Lung (tissue), 12 donors: ENCODE results near the gene GSDME. TPM values are rescaled to one million over a fixed set of nuclear protein-coding genes. Genes with fewer than 3 reads are reported as not detected.

Experiments
- ATAC-seq: fragments of 200-7000 bp; cut with Tn5 transposase; one replicate; pipeline ENCODE4 v1.9.1; 2020; ENCODE audit warnings: moderate number of reproducible peaks; ENCODE audit not compliant: insufficient read depth, low FRiP score
- DNase-seq, 3 donors: peaks; one replicate each; pipeline ENCODE4 v3.0.0-alpha.2; 2013 to 2017
- H3K27ac ChIP-seq, 2 donors: one replicate each; pipeline ENCODE4 v1.5.1; 2013; ENCODE audit warnings: mild to moderate bottlenecking in 2 of 2, moderate library complexity in 2 of 2, control low read depth in 1 of 2, inconsistent platforms in 1 of 2, low read depth in 1 of 2, low read length in 1 of 2
- H3K27me3 ChIP-seq, 3 donors: one replicate each; pipeline ENCODE4 v1.5.1; 2013; ENCODE audit warnings: low read length in 2 of 3; ENCODE audit not compliant: control insufficient read depth in 3 of 3, insufficient read depth in 3 of 3
- H3K36me3 ChIP-seq, 4 donors: one replicate each; pipeline ENCODE4 v1.5.1; 2013; ENCODE audit warnings: low read length in 4 of 4, mild to moderate bottlenecking in 1 of 4, moderate library complexity in 1 of 4; ENCODE audit not compliant: control insufficient read depth in 4 of 4, insufficient read depth in 4 of 4
- H3K4me1 ChIP-seq, 5 donors: one replicate each; pipeline ENCODE4 v1.5.1; 2013; ENCODE audit warnings: low read length in 5 of 5, mild to moderate bottlenecking in 2 of 5, moderate library complexity in 1 of 5; ENCODE audit not compliant: control insufficient read depth in 5 of 5, insufficient read depth in 5 of 5
- H3K4me3 ChIP-seq: one replicate; pipeline ENCODE4 v1.5.1; 2013; ENCODE audit warnings: mild to moderate bottlenecking, control low read depth, moderate library complexity
- H3K9ac ChIP-seq, 2 donors: one replicate each; pipeline ENCODE4 v1.5.1; 2013; ENCODE audit warnings: low read length in 2 of 2, control low read depth in 1 of 2; ENCODE audit not compliant: insufficient read depth in 1 of 2
- H3K9me3 ChIP-seq, 4 donors: one replicate each; pipeline ENCODE4 v1.5.1; 2013; ENCODE audit warnings: low read length in 3 of 4, mild to moderate bottlenecking in 1 of 4, moderate library complexity in 1 of 4; ENCODE audit not compliant: control insufficient read depth in 4 of 4, insufficient read depth in 3 of 4
- WGBS, 2 donors: extraction: QIAGEN DNeasy Blood & Tissue Kit; methylation state at CpG; one replicate each; pipeline ENCODE4 v1.1.7; 2013; 5-methylcytosine and 5-hydroxymethylcytosine counted together
- polyA plus RNA-seq, 2 donors: library from polyadenylated mRNA; stranded (reverse); fragments of 200-250 nt; gene quantifications; one replicate each; pipeline ENCODE4 v1.2.1, GENCODE V29; 2013
- total RNA-seq, 2 donors: library from RNA; depleted of rRNA in 1 of 2; stranded (reverse); fragments of >200 nt in 1 of 2; gene quantifications; one replicate each; pipeline ENCODE4 v1.2.1, GENCODE V29; 2014 to 2021
- TF ChIP-seq, protein P1 (sequence below): IDR thresholded peaks from 2 replicates; pipeline ENCODE4 v1.5.1; 2012; ENCODE audit warnings: mild to moderate bottlenecking; ENCODE audit errors: control extremely low read depth, extremely low read depth
- donor health status: control.
- donor health status: control.
- donor health status: Bipolar disorder and iron deficiency.
- donor health status: healthy.
- donor health status: DM: yes; HTN: yes; CAD: no.

GSDME gene
- total and polyA plus RNA-seq, 4 donors, result 3.0 to 16.6 (median 11.4) TPM

GRCh38 chr7:24800667-24801066 is 43.4 kb upstream of the GSDME start:
- Histone ChIP-seq H3K36me3 (peaks cover 0 to 7% (median 2%) of the 10 kb centered on the region in 4 donors), H3K9me3 (no peaks in the 10 kb centered on the region), H3K4me1 (no peaks in the 10 kb centered on the region), H3K27ac (no peak overlapping the region), H3K9ac (no peak overlapping the region), H3K4me3 (no peak overlapping the region), H3K27me3 (peaks cover 0 to 3% (median 0%) of the 10 kb centered on the region in 3 donors)
- no peak for DNase-seq
- ATAC-seq, result no peak
- TF ChIP-seq, protein P1, sequence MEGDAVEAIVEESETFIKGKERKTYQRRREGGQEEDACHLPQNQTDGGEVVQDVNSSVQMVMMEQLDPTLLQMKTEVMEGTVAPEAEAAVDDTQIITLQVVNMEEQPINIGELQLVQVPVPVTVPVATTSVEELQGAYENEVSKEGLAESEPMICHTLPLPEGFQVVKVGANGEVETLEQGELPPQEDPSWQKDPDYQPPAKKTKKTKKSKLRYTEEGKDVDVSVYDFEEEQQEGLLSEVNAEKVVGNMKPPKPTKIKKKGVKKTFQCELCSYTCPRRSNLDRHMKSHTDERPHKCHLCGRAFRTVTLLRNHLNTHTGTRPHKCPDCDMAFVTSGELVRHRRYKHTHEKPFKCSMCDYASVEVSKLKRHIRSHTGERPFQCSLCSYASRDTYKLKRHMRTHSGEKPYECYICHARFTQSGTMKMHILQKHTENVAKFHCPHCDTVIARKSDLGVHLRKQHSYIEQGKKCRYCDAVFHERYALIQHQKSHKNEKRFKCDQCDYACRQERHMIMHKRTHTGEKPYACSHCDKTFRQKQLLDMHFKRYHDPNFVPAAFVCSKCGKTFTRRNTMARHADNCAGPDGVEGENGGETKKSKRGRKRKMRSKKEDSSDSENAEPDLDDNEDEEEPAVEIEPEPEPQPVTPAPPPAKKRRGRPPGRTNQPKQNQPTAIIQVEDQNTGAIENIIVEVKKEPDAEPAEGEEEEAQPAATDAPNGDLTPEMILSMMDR, result no peak
- WGBS, 2 donors, result 91 to 98% methylated on average over 9 of the region's 9 CpGs

DNA sequence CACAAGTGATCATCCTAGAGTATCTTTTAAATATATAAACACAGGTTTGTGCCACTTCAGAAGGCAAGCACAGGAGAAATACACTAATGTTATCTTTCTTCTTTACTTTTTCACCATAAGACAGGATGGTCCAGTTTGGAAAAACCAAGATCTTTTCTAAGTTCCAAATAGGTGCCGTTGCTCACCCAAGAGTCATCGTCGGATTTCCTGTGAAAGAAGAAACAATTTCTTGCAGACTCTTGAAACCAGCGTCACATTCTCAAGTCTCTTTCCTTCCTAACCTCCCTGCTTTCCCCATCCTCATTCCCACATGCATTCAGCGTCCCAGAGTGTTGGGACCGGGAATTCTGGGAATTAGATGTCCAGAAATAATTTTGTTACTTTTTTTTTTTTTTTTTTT is 42.8 kb upstream of the GSDME start:
- Histone ChIP-seq H3K36me3 (peaks cover 0 to 7% (median 2%) of the 10 kb centered on the region in 4 donors), H3K4me3 (no peak overlapping the region), H3K27ac (no peak overlapping the region), H3K9me3 (no peaks in the 10 kb centered on the region), H3K27me3 (peaks cover 0 to 3% (median 0%) of the 10 kb centered on the region in 3 donors), H3K9ac (no peak overlapping the region), H3K4me1 (no peaks in the 10 kb centered on the region)
- ATAC-seq (no peak), DNase-seq (no peak)
- WGBS, 2 donors, result 87 to 93% methylated on average over 6 of the region's 6 CpGs
- TF ChIP-seq, protein P1, result no peak

GRCh38 chr7:24799506-24799905 is 42.2 kb upstream of the GSDME start:
- TF ChIP-seq, protein P1, result no peak
- Histone ChIP-seq H3K9me3 (no peaks in the 10 kb centered on the region), H3K4me3 (no peak overlapping the region), H3K9ac (no peak overlapping the region), H3K4me1 (no peaks in the 10 kb centered on the region), H3K27me3 (peaks cover 0 to 3% (median 0%) of the 10 kb centered on the region in 3 donors), H3K36me3 (peaks cover 0 to 7% (median 2%) of the 10 kb centered on the region in 4 donors), H3K27ac (no peak overlapping the region)
- 90 to 94% methylated on average over 3 of the region's 3 CpGs for WGBS, 2 donors
- DNase-seq, result no peak
- no peak for ATAC-seq

- H3K36me3 ChIP-seq, result peaks cover 0 to 4% (median 2%) of the 10 kb centered on the region in 4 donors
- no peaks in the 10 kb centered on the region for H3K9me3 ChIP-seq
- H3K9ac ChIP-seq, result no peak overlapping the region
- TF ChIP-seq, protein P1, result no peak
- H3K27ac ChIP-seq, result no peak overlapping the region
- DNase-seq, result no peak
- 87 to 88% methylated on average over 4 of the region's 4 CpGs for WGBS, 2 donors
- ATAC-seq, result no peak
- H3K4me3 ChIP-seq, result no peak overlapping the region
- peaks cover 0 to 3% (median 0%) of the 10 kb centered on the region in 5 donors for H3K4me1 ChIP-seq
- peaks cover 0 to 3% (median 0%) of the 10 kb centered on the region in 3 donors for H3K27me3 ChIP-seq
Observed at GRCh38 chr7:24798261-24798660, 41.0 kb upstream of the GSDME start.
